DND-41 (cell line): ENCODE data around the gene SCIMP.

Experiments used
- ATAC-seq: fragments of 200-7000 bp; cut with Tn5 transposase; 3 replicates; pipeline ENCODE4 v1.9.1; 2021; ENCODE audit warnings: low read depth; ENCODE audit not compliant: insufficient read depth
- DNase-seq: peaks from one replicate; pipeline ENCODE4 v3.0.0-alpha.2; 2020
- H2AFZ ChIP-seq: 2 replicates; pipeline ENCODE4 v1.6.0; 2012; ENCODE audit warnings: low read depth, low read length
- H3K27ac ChIP-seq: 2 replicates; pipeline ENCODE4 v1.5.1; 2012; ENCODE audit warnings: low read length, inconsistent platforms
- H3K27me3 ChIP-seq: fragments of 200-600 bp; sonication (generic); 2 replicates; pipeline ENCODE4 v1.6.0; 2012; ENCODE audit warnings: low read length, mild to moderate bottlenecking, inconsistent platforms; ENCODE audit not compliant: insufficient read depth, poor library complexity
- H3K36me3 ChIP-seq: 2 replicates; pipeline ENCODE4 v1.5.1; 2012; ENCODE audit warnings: low read length, inconsistent platforms; ENCODE audit not compliant: insufficient read depth
- H3K4me1 ChIP-seq: 2 replicates; pipeline ENCODE4 v1.5.1; 2012; ENCODE audit warnings: mild to moderate bottlenecking, low read length; ENCODE audit not compliant: insufficient read depth
- H3K4me2 ChIP-seq: 2 replicates; pipeline ENCODE4 v1.6.0; 2012; ENCODE audit warnings: mild to moderate bottlenecking, moderate library complexity, low read length, inconsistent platforms; ENCODE audit not compliant: insufficient read depth
- H3K4me3 ChIP-seq, 2 experiments: fragments of 200-600 bp in 1 of 2; shearing (Covaris generic) in 1 of 2; 2 replicates each; pipeline ENCODE4 v1.5.1; 2012 to 2016; ENCODE audit warnings: inconsistent platforms in 2 of 2, low read length in 2 of 2, mild to moderate bottlenecking in 2 of 2, low read depth in 1 of 2, moderate library complexity in 1 of 2
- H3K79me2 ChIP-seq: 2 replicates; pipeline ENCODE4 v1.6.0; 2012; ENCODE audit warnings: low read length, inconsistent platforms; ENCODE audit not compliant: insufficient read depth
- H3K9ac ChIP-seq: 2 replicates; pipeline ENCODE4 v1.6.0; 2012; ENCODE audit warnings: low read depth, mild to moderate bottlenecking, inconsistent platforms, low read length, moderate library complexity
- H3K9me3 ChIP-seq: 2 replicates; pipeline ENCODE4 v1.5.1; 2012; ENCODE audit warnings: low read length, moderate library complexity, mild to moderate bottlenecking, inconsistent platforms; ENCODE audit not compliant: insufficient read depth, severe bottlenecking
- H4K20me1 ChIP-seq: 2 replicates; pipeline ENCODE4 v1.6.0; 2012; ENCODE audit warnings: low read length; ENCODE audit not compliant: insufficient read depth
- CTCF ChIP-seq: IDR thresholded peaks from 2 replicates; pipeline ENCODE4 v1.5.1; 2012; ENCODE audit warnings: borderline replicate concordance, low read length, moderate library complexity, mild to moderate bottlenecking; ENCODE audit not compliant: poor library complexity, severe bottlenecking; ENCODE audit errors: extremely low read depth
- EZH2 ChIP-seq: IDR thresholded peaks from 3 replicates; pipeline ENCODE4 v1.6.1; 2012; ENCODE audit warnings: borderline replicate concordance, low read depth, mild to moderate bottlenecking, moderate library complexity, low read length, inconsistent platforms; ENCODE audit not compliant: severe bottlenecking

Gene SCIMP

DNA sequence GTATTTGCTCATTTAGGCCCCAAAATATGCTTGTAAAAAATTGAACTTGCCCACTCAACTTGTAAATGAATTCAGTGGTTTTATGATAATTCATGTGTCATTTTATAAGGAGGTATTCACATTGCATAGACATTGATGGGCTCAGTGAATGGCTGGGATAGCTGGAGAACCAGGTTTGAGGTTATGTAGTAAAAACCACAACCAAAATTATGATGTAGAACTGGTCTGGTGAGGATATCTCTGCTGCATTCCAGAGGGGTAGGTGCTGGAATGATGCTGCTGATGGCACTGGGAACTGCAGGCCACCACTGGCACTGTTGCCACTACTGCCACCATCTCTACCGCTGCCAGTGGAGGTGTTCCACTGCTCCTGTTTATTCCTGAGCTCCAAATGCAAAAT is 25.9 kb upstream of the SCIMP start:
- TF ChIP-seq EZH2: no peak
- TF ChIP-seq CTCF: no peak
- Histone ChIP-seq H3K4me2 (no peak overlapping the region), H3K9me3 (no peaks in the 10 kb centered on the region), H3K36me3 (no peaks in the 10 kb centered on the region), H3K27ac (no peak overlapping the region), H3K4me3 (no peak overlapping the region), H3K4me1 (peaks cover 14% of the 10 kb centered on the region), H3K79me2 (no peaks in the 10 kb centered on the region), H3K27me3 (no peaks in the 10 kb centered on the region), H3K9ac (no peak overlapping the region), H4K20me1 (no peaks in the 10 kb centered on the region), H2AFZ (no peak overlapping the region)
- DNase-seq (no peak), ATAC-seq (no peak)

DNA sequence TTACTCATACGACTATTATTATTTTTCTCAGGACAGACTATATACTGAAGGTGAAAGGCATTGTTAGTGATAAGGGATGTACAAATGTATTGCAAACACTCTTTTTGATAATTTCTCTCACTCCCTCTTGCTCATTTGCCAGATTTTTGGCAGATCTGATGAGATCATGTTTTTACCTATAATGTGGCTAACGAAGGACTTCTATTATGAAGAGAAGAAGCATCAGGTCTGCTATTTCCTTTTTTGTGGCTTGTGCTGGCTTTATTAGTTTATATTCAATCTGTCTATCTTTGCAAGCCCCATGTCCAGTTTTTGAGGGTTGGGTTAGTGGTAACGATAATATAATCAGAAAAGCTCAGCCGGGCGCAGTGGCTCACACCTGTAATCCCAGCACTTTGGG is 22.5 kb upstream of the SCIMP start:
- no peak for DNase-seq
- H3K27ac ChIP-seq: no peak overlapping the region
- no peak overlapping the region for H3K4me3 ChIP-seq
- ATAC-seq: no peak
- H3K4me2 ChIP-seq: no peak overlapping the region
- no peaks in the 10 kb centered on the region for H4K20me1 ChIP-seq
- H3K79me2 ChIP-seq: no peaks in the 10 kb centered on the region
- no peaks in the 10 kb centered on the region for H3K9me3 ChIP-seq
- H3K36me3 ChIP-seq: no peaks in the 10 kb centered on the region
- no peak for TF ChIP-seq CTCF
- TF ChIP-seq EZH2: no peak
- no peak overlapping the region for H2AFZ ChIP-seq
- no peaks in the 10 kb centered on the region for H3K27me3 ChIP-seq
- H3K4me1 ChIP-seq: no peaks in the 10 kb centered on the region
- H3K9ac ChIP-seq: no peak overlapping the region

DNA sequence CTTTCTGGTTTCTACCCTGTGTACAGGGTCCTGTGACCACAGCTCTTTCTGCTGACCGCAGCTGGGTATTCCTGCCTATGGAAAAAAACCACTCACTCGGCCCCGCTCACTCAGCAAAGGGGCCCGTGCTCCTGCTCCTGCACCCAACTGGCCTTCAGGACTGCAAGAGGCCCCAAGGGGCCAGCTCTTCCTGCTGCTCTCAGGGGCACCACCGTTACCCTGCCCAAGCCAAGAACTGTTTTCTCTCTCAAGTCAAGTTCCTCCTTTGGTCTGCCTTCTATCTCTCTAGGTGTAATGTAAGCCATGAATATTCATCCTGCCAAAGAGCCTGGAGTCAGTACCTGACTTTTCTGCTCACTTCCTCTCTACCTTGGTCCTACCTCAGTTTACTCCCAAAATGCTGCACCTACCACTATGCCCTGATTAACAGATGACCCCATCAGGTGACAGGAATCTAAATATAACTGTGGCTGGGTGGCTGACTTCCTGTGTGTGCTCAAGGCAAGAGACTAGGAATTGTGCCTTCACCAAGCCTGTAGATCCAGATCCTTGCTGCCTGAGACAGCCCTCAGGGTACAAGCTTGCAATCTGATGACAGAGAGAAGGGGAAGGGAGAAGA is 20.4 kb upstream of the SCIMP start:
- Histone ChIP-seq H3K9ac (no peak overlapping the region), H3K4me2 (no peak overlapping the region), H3K9me3 (no peaks in the 10 kb centered on the region), H3K4me3 (no peak overlapping the region), H4K20me1 (no peaks in the 10 kb centered on the region), H3K36me3 (no peaks in the 10 kb centered on the region), H3K79me2 (no peaks in the 10 kb centered on the region), H3K4me1 (no peaks in the 10 kb centered on the region), H2AFZ (peak overlapping the region; percentile 45; the same call in 1 of the 2 replicates), H3K27me3 (no peaks in the 10 kb centered on the region), H3K27ac (no peak overlapping the region)
- no peak for ATAC-seq
- TF ChIP-seq EZH2 (no peak), CTCF (no peak)
- DNase-seq: no peak
